HG02759 (cell line): ENCODE measurements around the gene ANTXR2.

Experiments
- ATAC-seq: cut with Tn5 transposase; IDR thresholded peaks from one replicate; pipeline ENCODE4 v1.9.1; 2021; ENCODE audit warnings: mild to moderate bottlenecking, moderate library complexity; ENCODE audit not compliant: unreplicated experiment

The ANTXR2 gene

DNA sequence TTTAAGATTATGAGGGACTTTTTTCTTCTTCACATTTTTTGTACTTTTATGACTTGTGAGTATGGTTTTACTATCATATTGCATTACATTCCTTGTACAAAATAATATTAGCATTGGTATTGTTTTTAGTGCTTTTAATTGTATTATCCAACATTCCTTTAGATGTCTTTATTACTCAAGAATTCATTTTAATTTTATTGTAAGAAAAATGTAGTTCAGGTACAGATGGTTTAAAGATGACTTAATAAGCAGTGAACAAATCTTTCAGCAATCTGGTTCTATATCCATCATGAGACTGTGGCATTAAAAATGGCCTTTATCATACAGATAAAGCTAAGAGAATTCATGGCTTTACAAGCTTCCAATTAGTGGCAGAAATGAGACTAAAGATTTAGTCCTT is 191.6 kb downstream of the ANTXR2 start:
- no peak for ATAC-seq

DNA sequence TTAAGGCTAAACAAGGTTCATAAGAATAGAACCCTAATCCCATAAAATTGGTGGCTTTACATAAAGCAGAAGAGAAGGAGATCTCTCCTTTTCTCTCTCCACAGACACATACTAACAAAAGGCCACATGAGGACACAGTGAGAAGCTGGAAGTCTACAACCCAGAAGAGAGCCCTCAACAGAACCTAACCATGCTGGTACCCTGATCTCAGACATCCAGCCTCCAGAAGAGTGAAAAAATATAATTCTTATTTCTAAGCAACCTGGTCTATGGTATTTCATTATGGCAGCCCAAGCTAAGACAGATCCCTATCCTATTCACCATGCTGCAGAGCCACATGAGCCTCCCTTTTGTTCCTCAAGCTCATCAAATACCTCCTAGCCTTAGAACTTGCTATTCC is 195.5 kb downstream of the ANTXR2 start:
- no peak for ATAC-seq

GRCh38 chr4:79875344-79875899 is 197.6 kb downstream of the ANTXR2 start:
- ATAC-seq: no peak

DNA sequence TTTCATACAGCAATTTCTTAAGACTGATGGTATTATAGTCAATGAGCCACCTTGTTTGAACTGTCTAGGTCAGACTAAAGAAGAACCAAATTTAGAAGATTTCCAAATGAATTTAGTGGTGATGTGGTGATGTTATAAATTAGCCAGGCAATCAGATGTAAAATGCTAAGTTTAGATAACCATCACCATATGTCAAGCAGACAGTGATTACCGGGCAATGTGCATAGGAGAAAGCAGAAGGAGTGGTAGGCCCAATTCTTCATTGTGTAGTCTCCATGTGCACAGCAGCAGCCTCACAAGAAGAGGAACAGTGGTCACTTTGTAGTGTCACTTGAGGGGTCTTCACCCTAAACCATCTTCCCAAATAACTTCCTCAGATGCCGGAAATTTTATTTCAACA is 198.8 kb downstream of the ANTXR2 start:
- no peak for ATAC-seq

- no peak for ATAC-seq
Measured at GRCh38 chr4:79872738-79873137, 200.3 kb downstream of the ANTXR2 start.

DNA sequence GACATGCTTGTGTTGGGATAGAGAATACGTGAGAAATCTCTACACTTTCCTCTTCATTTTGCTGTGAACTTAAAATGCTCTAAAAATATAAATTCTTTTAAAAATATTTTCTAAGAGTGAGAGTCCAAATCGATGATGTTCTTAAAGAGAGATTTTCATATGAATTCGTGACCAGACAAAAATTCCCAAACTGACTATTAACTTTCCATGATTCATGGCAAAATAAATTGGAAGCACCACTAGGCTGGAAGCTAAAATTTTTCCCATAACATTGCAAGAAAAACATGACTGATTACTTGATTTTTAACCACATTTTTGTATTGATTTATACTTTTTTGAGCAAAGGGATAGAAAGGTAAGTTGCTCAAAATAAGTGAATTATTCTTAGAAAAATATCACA is 201.1 kb downstream of the ANTXR2 start:
- no peak for ATAC-seq

DNA sequence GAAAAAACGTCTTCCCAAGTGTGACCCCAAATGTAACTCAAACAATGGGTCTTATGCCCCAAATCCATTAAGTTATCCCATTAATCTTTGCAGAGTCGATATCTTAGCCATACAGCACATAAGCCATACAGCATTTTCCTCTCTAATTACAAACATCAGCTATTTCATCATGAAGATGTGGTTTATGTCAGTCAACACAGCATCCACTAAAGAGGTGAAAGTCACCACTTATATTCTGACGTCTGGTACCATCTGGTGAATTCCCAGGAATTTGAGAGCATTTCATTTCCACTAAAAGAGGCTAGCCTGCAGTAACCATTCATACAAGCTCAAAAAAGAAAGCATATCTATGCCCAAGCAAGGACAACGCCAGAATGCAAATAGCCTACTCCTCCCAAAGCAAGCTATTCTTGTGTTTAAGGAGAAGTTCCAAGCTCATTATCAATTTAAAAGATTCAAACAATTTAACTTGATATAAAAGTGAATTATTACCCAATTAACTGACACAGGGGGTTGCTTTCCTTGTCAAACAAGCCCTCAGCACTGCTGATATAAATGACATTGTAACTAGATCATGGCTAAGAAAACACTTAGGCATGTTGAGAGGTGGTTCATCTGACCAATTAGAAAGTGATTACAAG is 203.3 kb downstream of the ANTXR2 start:
- no peak for ATAC-seq

GRCh38 chr4:79865201-79865597 is 207.8 kb downstream of the ANTXR2 start:
- ATAC-seq: no peak

- no peak for ATAC-seq
Measured at GRCh38 chr4:79864500-79865200, 208.4 kb downstream of the ANTXR2 start.

DNA sequence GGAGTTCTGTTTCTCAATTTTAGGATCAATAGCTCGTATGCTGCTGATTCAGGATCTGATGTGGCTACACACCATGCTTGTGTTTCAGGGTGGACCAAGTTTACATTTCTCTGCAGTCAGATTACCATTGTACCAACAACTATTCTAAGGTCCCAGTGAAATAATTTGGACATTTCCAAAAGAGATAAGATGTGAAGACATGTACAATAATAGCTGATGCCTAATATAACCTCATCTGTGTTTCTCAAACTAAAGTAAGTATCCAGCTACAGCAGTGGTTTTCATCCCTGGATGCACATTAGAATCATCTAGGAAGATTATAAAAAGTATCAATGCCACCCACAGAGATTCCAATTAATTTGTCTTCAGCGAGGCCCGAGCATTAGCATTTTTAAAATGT is 209.7 kb downstream of the ANTXR2 start:
- no peak for ATAC-seq

GRCh38 chr4:79862821-79863220 is 210.2 kb downstream of the ANTXR2 start:
- no peak for ATAC-seq

- no peak for ATAC-seq
Measured at GRCh38 chr4:79857811-79858210, 215.2 kb downstream of the ANTXR2 start.

GRCh38 chr4:79856196-79856595 is 216.8 kb downstream of the ANTXR2 start:
- ATAC-seq: no peak

- ATAC-seq: no peak
Measured at GRCh38 chr4:79854856-79855502, 218.1 kb downstream of the ANTXR2 start.

DNA sequence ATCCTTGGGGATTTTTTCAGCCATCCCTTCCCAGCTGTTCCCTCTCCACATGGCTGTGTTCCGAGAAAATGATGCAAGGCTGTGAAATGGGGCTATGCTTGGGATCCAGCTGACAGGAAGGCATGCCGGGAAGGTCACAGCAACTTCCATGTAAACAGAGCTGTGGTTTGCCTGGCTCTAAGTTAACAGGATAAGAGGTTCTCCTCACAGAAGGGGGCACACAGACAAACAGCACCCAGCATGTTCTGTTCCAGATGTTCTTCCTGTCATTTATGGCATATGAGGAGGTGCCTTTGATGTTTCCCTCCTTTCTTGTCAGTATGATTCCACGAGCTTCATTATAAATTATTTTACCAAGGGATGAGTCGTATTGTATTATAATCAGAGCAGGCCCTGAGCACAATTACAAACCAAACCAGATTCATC is 220.7 kb downstream of the ANTXR2 start:
- ATAC-seq: no peak

GRCh38 chr4:79851625-79852304 is 221.3 kb downstream of the ANTXR2 start:
- no peak for ATAC-seq
